ENCODE data around the gene RNF125.
"Not testable (repeated sequence)": the region's sequence is repeated elsewhere in the genome, so short reads cannot be mapped to it uniquely, and the experiment has no call there.

RNF125 gene

DNA sequence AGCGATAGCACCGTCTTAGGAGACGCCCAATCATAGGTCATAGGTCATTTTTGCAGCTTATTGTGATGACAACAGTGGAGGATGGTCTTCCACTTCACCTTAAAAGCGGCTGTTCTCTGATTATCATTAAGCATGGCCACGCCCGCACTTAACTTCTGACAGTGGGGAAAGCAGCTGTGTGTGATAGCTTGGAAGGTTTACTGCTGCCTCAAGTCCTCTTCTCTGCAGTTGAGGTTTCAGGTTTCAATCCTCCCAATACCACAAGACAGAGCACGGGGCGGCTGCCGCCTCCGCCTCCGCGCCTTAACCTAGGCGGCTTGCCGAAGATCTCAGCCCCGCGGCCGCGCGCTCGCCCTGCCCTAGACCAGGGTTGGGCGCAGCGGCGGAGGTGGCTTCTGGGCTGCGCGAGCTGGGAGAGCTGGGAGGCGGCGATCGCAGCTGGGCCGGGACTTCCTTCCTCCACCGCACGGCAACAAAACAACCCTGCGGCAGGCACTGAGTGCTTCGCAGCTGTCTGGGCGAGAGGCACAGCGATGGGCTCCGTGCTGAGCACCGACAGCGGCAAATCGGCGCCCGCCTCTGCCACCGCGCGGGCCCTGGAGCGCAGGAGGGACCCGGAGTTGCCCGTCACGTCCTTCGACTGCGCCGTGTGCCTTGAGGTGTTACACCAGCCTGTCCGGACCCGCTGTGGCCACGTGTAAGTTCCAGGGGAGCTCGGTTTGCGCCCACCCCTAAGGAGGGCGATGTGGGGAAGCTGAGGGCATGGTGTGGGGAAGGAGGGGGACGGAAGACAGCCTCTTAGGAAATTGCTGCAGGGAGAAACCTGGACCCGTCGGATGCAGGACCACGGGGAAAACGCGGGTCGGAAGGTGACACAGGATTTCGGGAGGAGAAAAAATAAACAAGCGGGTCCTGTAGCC, at the start of gene RNF125:
Gene RNF125, plus strand, starts transcription at position 495 of the 920 bp plus-strand sequence. Its CDS starts 39 bp downstream, at position 534.
- DNase-seq: peak; percentile 70

DNA sequence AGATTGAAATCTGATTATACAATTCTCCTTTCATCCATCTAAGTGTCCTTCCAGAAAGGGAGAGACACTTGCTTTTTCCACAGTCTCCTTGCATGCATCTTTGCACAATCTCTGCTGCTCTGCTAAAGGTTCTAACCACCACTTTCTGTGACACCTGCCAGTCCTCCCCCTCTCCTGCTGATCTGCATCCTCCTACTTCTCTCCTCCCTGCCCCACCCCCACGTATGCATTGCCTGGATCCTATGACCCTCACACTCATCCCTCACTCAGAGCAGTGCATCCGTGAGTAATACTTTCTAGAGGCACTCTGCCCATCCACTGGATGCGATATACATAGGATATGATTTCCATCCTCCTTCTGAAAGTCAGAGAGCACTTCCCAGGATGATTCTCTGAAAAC, 48.0 kb upstream of the RNF125 start:
- no peak for DNase-seq

DNA sequence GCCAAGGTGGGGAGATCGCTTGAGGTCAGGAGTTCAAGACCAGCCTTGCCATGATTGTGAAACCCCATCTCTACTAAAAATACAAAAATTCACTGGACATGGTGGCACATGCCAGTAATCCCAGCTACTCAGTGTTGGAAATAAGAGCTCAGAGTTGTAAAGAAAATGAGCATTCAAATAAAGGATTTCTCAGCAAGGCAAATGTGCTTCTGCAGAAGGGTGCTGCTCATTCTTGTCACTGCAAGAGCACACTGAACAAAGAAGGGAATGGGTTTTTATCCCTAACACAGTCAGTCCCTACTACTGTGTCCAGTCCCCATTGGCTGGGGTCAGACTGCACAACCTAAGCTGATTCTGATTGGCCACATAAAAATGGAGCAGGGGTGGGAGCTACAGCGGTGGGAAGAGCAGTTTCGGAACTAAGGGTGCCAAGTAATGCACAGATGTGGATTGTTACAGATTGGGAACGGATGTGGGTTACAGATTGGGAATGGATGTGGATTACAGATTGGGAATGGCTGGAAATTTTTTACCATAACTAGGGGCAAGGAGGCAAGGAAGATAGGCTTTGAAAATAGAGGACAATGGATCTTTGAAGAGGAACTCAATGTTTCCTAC, 44.6 kb upstream of the RNF125 start:
- no peak for DNase-seq

DNA sequence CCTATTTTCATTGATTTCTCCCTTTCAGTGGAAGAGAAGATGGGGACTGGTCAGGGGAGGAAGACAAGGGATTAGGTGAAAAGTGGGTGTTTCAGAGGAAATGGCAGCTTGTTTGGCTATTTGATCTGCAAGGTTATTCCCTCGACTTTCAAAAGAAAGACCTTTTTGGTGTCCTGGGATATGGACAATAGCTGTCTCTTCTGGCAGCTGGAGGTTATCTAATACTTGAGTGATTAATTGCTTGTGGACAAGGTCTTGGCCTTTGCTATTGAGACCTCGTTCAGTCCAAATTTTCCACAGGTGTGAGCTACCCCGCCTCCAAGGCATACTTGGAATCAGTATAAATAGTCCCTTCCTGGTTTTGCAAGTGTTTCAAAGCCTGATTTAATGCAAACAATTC, 42.4 kb upstream of the RNF125 start:
- no peak for DNase-seq

DNA sequence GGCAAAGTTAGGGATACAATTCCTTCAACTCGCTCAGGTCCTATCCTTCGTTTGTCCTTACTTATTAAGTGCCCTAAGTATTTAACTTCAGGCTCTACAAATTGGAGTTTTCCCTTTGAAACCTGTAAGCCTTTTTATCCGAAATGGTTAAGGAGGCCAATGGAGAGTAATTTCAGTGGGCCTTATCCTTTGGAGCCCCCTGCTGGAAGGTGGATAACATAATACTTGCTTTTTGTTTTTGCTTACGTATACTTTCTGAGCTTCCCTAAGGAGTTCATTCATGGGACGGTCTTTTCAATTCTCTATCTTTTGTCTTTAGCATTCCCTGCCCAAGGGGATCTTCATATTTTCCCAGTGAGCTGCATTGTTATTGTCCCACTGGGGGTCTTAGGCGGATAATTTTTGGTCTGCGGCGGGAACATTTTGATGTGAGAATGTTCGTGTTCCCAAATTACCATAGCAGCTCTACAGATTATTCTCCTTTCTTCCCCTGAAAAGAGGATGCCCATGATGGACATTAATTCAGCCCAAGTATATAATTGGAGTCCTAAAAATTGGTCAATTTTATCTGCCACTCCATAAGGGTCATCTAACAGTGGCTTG, 41.3 kb upstream of the RNF125 start:
- DNase-seq: peak; percentile 40

DNA sequence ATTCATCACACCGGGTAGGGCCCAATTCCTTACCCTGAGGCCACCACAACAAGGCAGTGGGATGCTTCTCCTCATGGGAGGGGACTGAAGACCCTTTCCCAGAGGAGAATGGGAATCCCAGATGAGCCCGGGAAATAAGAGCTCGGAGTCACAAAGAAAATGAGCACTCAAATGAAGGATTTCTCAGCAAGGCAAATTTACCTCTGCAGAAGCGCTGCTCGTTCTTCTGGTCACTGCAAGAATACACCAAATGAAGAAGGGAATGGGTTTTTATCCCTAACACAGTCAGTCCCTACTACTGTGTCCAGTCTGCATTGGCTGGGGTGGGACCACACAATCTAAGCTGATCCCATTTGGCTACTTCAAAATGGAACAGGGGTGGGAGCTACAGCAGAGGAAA, 40.0 kb upstream of the RNF125 start:
- DNase-seq: no peak

DNA sequence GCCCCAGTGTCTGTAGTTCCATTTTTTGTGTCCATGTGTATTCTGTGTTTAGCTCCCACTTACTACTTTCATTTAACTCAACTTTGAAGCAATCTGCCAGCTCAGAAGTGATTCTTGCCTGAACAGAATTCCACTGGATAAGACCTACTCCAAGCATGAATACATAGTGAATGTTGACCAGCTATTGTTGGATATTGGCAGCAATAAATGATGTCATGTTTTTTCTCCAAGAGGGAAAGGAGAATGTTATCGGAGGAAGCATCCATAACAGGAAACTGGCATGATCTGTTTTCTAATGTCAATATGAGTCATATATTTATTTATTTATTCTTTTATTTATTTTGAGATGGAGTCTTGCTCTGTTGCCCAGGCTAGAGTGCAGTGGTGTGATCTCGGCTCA, 38.9 kb upstream of the RNF125 start:
- DNase-seq: no peak

DNA sequence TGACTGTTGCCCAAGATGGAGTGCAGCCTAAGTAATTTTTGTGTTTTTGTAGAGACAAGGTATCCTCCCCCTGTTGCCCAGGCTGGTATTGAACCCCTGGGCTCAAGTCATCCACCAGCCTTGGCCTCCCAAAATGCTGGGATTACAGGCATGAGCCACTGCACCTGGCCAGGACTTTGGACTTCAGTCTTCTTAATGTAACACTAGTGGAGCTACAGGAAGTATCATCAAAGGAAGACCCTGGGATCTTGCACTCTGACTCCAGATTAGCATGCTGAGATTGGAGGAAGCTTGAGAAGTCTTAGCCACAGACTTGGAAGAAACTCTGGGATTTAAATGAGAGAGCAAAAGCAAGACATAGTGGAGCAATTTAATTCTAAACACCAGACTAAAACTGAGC, 37.8 kb upstream of the RNF125 start:
- no peak for DNase-seq

DNA sequence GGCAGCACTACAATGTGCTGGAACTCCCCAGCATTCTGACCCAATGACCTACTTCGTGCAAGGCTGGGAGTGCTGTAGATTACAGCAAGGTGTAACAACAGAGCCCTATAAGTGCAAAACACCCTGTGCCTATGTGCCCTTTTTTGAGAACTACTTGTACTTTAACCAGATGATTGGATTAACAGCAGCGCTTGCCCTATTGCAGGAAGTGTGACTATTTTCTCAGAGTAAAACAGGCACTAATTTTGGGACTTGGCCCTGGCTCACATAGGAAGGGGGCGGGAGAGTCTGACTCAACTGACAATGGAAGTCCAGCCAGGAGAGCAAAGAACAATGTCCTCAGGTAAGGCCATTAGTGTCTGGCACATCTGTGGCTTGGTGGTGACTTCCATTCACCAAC, 35.6 kb upstream of the RNF125 start:
- DNase-seq: no peak

DNA sequence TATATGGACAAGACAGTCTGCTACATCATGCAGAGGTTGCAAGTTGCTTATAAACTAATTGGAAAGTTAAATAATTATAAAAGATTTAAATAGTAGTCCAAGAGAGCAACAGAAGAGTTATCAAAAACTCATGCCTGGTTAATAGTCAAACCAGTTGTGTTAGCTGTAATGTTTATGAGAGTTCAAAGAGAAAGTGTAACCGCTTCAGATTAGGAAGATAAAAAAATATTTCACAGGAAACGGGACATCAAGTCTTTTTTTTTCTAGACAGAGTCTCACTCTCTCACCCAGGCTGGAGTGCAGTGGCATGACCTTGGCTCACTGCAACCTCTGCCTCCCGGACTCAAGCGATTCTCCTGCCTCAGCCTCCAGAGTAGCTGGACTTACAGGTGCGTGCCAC, 34.6 kb upstream of the RNF125 start:
- no peak for DNase-seq

DNA sequence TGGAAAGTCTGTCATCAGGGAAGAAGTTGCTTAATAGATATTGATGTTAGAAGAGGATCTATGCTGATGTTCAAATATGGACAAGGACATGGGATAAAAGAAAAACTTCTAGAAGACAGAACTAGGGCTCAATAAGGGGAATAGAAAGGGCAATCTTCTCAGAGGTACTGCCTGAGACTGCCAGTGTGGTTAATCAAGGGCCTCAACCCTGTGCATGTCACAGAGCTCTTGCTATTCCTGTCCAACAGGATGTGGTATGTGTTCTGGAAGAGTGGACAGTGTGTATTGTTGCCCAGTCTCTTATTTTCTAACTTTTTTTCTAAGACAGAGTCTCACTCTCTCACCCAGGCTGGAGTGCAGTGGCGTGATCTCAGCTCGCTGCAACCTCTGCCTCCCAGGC, 27.8 kb upstream of the RNF125 start:
- no peak for DNase-seq

DNA sequence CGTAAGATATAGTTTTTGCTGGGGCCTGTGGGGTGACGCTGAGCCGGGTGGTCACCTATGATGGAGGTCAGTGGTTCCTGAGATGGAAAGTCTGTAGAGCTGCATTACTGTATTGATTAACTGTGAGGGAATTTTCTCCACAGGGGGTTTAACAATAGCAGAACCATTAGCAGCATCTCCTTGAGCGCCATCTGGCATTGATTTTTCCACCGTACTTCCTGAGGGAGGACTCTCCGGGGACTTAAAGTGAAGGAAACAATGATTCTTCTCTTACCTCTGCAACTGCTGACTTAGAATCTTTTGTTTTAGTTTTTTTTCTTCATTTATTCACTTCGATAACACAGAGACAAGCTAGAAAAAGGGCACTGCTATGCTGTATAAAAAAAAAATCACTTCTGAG, 22.6 kb upstream of the RNF125 start:
- peak; percentile 6 for DNase-seq

DNA sequence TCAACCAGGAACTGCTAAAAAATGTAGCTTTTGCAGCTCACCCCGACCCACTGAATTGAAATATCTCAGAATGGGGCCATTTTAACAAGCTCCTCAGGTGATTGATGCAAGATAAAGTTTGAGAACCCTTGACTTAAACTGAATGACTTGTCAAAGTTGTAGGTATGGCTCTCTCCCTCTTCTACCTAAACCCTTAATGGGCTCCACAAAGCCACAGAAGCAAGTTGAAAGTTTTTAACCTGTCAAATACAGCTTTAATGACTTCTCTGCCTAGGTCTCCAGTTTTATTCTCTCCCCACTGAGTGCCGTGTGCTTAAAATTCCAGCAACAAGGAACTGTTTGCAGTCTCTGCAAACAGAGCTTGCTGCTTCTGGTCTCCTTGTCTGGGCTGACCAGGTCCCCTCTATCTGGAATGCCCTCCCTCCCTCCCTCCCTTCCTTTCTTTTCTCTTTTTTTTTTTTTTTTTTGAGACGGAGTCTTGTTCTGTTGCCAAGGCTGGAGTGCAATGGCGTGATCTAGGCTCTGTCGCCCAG, 19.7 kb upstream of the RNF125 start:
- DNase-seq: no peak

DNA sequence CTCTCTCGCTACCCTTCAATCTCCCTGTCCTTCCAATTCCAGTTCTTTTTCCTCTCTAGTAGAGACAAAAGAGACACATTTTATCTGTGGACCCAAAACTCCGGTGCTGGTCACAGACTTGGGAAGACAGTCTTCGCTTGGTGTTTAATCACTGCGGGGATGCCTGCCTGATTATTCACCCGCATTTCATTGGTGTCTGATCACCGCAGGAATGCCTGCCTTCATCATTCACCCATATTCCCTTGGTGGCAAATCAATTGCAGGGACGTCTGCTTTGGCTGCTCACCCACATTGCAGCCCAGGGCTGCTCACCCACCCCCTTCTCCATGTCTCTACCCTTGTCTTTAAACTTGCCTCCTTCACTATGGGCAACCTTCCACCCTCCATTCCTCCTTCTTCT, 17.5 kb upstream of the RNF125 start:
- DNase-seq: peak; percentile 7

DNA sequence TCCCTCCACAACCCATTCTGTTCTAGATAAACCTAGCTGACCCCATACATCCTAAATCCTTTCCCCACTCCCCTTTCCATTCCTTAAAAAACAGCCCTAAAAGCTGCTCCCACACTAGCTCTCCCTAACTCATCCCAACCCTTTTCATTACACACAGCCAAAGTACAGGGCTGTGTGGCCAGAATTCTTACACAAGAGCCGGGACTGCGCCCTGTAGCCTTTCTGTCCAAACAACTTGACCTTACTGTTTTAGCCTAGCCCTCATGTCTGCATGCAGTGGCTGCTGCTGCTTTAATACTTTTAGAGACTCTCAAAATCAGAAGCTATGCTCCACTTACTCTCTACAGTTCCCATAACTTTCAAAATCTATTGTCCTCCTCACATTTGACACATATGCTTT, 14.8 kb upstream of the RNF125 start:
- not testable (repeated sequence) for DNase-seq

DNA sequence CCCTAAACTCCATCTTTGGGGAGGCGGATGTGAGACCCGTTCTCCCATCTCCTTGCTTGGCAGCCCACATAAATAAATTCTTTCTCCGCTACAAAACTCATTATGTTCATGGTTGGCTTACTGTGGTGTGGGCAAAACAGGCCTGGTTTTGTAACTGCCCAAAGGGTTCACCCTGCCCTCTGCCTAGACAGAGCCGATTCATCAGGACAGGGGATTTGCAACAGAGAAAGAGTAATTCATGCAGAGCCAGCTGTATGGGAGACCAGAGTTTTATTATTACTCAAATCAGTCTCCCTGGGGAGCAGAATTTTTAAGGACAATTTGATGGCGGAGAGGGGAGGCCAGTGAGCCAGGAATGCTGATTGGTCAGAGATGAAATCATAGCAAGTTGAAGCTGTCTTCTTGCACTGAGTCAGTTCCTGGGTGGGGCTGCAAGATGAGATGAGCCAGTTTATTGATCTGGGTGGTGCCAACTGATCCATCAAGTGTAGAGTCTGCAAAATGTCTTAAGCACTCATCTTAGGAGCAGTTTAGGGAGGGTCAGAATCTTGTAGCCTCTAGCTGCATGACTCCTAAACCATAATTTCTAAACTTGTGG, 8.4 kb upstream of the RNF125 start:
- no peak for DNase-seq

DNA sequence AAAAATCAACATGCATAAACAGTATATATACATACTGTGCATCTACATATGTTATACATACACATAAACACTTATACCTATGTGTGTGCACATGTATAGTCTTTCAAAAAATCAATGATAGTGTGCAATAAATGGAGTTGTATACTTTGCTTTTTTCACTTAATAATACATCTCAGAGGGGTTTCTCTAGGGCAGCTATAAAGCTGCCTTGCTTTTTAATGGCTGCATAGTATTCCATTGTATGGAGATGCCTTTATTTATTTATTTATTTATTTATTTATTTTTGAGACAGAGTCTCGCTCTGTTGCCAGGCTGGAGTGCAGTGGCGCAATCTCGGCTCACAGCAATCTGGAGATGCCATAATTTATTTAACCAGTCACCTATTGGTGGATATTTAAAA, 7.4 kb upstream of the RNF125 start:
- DNase-seq: no peak

DNA sequence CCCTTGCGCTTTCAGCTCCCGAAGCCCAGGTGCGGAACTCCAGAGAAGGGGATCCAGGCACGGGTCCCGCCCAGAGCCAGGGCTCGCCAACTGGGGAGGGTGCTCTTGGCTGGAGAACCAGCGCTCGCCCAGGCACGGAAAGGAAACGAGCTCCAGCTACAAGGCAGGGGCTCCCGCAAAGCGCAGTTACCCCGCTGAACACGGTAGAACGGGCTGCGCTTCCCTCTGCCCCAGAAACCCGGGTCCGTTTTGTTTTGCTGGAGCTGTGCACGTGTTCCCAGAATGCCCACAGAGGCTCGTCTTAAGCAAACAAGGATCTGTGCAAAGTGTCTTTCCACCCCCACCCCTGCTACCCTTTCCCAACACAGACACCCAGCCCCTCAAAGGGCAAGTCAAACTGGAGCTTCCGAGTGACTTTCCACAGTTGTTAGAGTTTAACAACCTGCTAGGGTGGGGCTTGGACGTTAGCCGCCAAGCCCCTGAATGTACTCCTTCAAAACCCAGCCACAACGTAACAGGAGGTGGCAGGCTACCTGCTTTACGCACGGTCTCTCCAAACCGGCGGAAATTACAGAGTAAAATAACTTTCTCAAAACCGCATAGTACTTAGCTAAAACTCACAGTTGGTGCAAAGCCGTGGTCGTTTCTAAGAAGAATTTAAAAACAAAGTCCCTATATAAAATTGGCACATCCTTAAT, 775 bp downstream of the RNF125 start:
- peak; percentile 12 for DNase-seq

DNA sequence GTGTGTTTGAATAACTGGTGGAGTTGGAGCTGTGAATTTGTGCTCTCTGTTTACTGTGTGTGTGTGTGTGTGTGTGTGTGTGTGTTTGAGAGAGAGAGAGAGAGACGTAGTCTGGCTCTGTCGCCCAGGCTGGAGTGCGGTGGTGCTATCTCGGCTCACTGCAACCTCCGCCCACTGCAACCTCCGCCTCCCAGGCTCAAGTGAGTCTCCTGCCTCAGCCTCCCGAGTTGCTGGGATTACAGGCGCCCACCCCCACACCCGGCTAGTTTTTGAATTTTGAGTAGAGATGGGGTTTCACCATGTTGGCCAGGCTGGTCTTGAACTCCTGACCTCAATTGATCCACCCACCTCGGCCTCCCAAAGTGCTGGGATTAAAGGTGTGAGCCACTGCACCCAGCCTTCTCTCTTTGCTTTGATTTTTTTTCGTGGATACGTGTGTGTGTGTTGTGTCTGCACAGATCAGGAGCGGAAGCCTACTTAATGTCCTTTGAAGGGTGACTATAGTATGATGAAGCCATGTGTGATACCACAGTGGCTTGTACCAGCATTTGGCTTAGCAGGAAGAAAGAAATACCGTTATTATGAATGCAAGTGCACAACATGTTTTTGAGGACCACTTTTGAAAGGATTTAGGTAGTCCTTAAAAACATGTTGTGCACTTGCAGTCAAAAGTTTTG, 1.5 kb downstream of the RNF125 start:
- DNase-seq: not testable (repeated sequence)

DNA sequence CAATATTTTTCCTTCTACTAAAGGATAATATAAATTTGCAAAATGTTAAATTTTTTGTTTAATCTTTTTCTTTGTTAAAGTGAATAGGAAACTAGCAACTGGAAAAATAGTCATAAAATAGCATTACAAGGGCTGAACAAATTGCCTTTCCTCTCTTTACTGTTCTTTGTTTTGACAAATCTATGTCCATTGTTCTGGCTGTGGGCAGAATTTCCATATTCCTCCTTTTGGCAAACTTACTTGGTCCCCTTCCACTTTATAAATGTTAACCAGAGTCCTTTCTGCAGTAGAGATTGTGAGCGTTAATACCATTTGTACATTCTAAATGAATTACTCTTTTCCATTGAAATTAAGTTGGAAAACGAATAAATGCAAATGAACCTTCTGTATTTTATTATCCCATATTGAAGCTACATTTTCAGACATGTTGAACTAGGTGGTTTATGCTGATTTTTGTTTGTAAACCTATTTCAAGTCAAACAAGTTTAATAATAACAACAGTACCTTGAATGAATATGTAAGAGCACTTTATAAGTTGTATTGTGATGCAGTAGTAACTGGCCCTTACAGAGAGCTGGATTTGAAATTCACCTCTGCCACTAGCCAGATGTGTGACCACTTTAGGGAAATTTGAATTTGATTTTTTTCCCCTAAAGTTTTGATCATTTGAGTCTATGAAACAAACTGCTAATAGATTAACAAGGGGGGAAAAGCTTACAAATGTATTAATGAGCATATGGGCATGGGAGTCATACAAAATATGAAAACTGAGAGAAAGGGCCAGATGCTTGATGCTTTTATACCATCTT, 3.3 kb downstream of the RNF125 start:
- no peak for DNase-seq

DNA sequence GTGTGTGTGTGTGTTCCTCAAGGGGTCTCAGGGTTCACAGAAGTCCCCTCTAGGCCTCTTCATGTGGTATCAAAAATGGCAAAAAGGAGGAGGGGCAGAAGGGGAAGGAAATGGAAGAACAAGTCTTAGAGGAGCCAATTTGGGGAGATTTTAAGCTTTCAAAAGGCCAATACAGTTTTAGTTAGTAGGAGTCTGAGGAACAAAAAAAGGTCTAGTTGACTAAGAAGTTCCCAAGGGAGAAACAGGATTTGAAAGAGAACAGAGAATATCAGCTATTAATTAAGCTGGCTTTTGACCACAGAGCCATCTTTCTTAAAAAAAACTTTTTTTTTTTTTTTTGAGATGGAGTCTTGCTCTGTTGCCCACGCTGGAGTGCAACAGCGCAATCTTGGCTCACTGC, 7.1 kb downstream of the RNF125 start:
- no peak for DNase-seq
